K562 (cell line): ENCODE measurements around the gene RPS6KA4. TPM values are rescaled to one million over a fixed set of nuclear protein-coding genes. Genes with fewer than 3 reads are reported as not detected.
A peak's percentile ranks its signal among the peaks of the same experiment; 100 is the strongest.

Experiments used
- ATF2 ChIP-seq: sonication (generic); formaldehyde crosslinking; IDR thresholded peaks from 2 replicates; pipeline ENCODE4 v1.8.1; 2022; ENCODE audit warnings: missing genetic modification reagents
- CUX1 ChIP-seq: fragments of 200-800 bp; sonication (Bioruptor generic); IDR thresholded peaks from 2 replicates; pipeline ENCODE4 v1.6.1; 2016; ENCODE audit warnings: missing genetic modification characterization, missing compliant biosample characterization
- GABPB1 ChIP-seq: sonication (generic); formaldehyde crosslinking; IDR thresholded peaks from 2 replicates; pipeline ENCODE4 v1.8.0; 2022; ENCODE audit warnings: mild to moderate bottlenecking, missing genetic modification reagents
- LCOR ChIP-seq: sonication (generic); formaldehyde crosslinking; IDR thresholded peaks from 2 replicates; pipeline ENCODE4 v1.8.0; 2022; ENCODE audit warnings: mild to moderate bottlenecking, missing genetic modification reagents
- NFRKB ChIP-seq: fragments of 450-650 bp; IDR thresholded peaks from 2 replicates; pipeline ENCODE4 v1.6.1; 2016; ENCODE audit warnings: low read depth
- TAF1 ChIP-seq: IDR thresholded peaks from 2 replicates; pipeline ENCODE4 v1.6.1; 2011; ENCODE audit warnings: mild to moderate bottlenecking, low read length, moderate library complexity; ENCODE audit not compliant: insufficient read depth, control insufficient read depth, severe bottlenecking; ENCODE audit errors: extremely low read depth
- TEAD2 ChIP-seq: fragments of 450-650 bp; IDR thresholded peaks from 2 replicates; pipeline ENCODE4 v1.6.1; 2016; ENCODE audit warnings: missing genetic modification characterization, control low read depth, missing compliant biosample characterization
- ZBTB2 ChIP-seq: fragments of 450-650 bp; IDR thresholded peaks from 2 replicates; pipeline ENCODE4 v1.6.1; 2016; ENCODE audit warnings: antibody characterized with exemption
- ZC3H8 ChIP-seq: fragments of 450-650 bp; IDR thresholded peaks from 2 replicates; pipeline ENCODE4 v1.6.1; 2017
- ZNF407 ChIP-seq: fragments of 450-650 bp; IDR thresholded peaks from 2 replicates; pipeline ENCODE4 v1.6.1; 2016; ENCODE audit warnings: low read depth
- polyA plus RNA-seq, 8 experiments: library from polyadenylated mRNA; depleted of rRNA in 4 of 8; stranded (reverse) in 5 of 8; unstranded in 3 of 8; fragments of >200 nt; fragmentation: Nextera tagmentation in 2 of 8; fragmentation: Illumina TruSeq in 1 of 8; extraction: Ambion mirVana in 2 of 8; extraction: Trizol in 1 of 8; gene quantifications; 2 replicates each; pipeline versions ENCODE4 v1.2.1 to v1.2.3, GENCODE V29; 2011 to 2014; ENCODE audit warnings: inconsistent platforms in 1 of 8, missing spikeins in 1 of 8
- total RNA-seq, 7 experiments: library from RNA; depleted of rRNA in 6 of 7; stranded (reverse); fragments of >200 nt in 6 of 7; fragmentation: Illumina TruSeq in 2 of 7; extraction: Trizol in 2 of 7; gene quantifications; 2 replicates each; pipeline versions ENCODE4 v1.2.1 to v1.2.3, GENCODE V29; 2011 to 2021; ENCODE audit warnings: low replicate concordance in 1 of 7

The RPS6KA4 gene
- total and polyA plus RNA-seq, 9 of the 15 experiments (the other 6 are each of a cell fraction or from before 2014, with no cell fraction given), result 0.15 to 23.8 (median 9.8) TPM

GRCh38 chr11:64317325-64317960, 41.5 kb upstream of the RPS6KA4 start, which contains the start of gene TRMT112 (continued):
- 0 out of 2 replicates have a peak, but pooled peaks have one; percentile 35 for TF ChIP-seq CUX1 (CRISPR knock-in tag)
- peak; percentile 96 for TF ChIP-seq GABPB1 (CRISPR knock-in tag)
- no peak; the same call in 1 of the 2 replicates for TF ChIP-seq NFRKB
- no peak for TF ChIP-seq ZNF407
- no peak for TF ChIP-seq TEAD2 (tag)
- peak; percentile 76 for TF ChIP-seq TAF1
- TF ChIP-seq ATF2, result no peak
- TF ChIP-seq ZC3H8, result no peak
- 0 out of 2 replicates have a peak, but pooled peaks have one; percentile 46 for TF ChIP-seq ZBTB2
- peak; percentile 84 for TF ChIP-seq LCOR
